SK-N-SH treated with all-trans-retinoic acid at 6 μM for 48 hours (cell line): ENCODE measurements around the gene SLC12A7.

Source experiments
- ATAC-seq: fragments of 200-7000 bp; cut with Tn5 transposase; 3 replicates; pipeline ENCODE4 v1.9.1; 2020; ENCODE audit warnings: mild to moderate bottlenecking, moderate library complexity
- ARNTL ChIP-seq: fragments of 450-650 bp; formaldehyde crosslinking; IDR thresholded peaks from 2 replicates; pipeline ENCODE4 v1.5.0; 2020; ENCODE audit warnings: low read depth, mild to moderate bottlenecking, moderate library complexity, borderline replicate concordance
- BACH2 ChIP-seq: fragments of 250-450 bp; sonication (Bioruptor Pico); IDR thresholded peaks from 2 replicates; pipeline ENCODE4 v1.9.0; 2021; ENCODE audit warnings: mild to moderate bottlenecking, borderline replicate concordance
- CREB5 ChIP-seq: fragments of 250-450 bp; sonication (Bioruptor Pico); IDR thresholded peaks from 2 replicates; pipeline ENCODE4 v1.5.1; 2020; ENCODE audit warnings: low read depth, mild to moderate bottlenecking, moderate library complexity
- CSRNP3 ChIP-seq: fragments of 250-450 bp; sonication (Bioruptor Pico); IDR thresholded peaks from 2 replicates; pipeline ENCODE4 v1.5.1; 2021; ENCODE audit warnings: mild to moderate bottlenecking, moderate library complexity
- ESRRG ChIP-seq: fragments of 250-450 bp; sonication (Bioruptor Pico); IDR thresholded peaks from 2 replicates; pipeline ENCODE4 v1.6.1; 2021; ENCODE audit warnings: mild to moderate bottlenecking
- GLIS3 ChIP-seq: fragments of 250-450 bp; sonication (Bioruptor Pico); IDR thresholded peaks from 2 replicates; pipeline ENCODE4 v1.5.0; 2020; ENCODE audit warnings: mild to moderate bottlenecking, moderate library complexity
- ISL1 ChIP-seq: fragments of 250-450 bp; sonication (Bioruptor Pico); IDR thresholded peaks from 2 replicates; pipeline ENCODE4 v2.1.2; 2022; ENCODE audit warnings: mild to moderate bottlenecking, moderate library complexity
- POU6F1 ChIP-seq: fragments of 250-450 bp; sonication (Bioruptor Pico); IDR thresholded peaks from 2 replicates; pipeline ENCODE4 v1.8.0; 2021; ENCODE audit warnings: low read depth, mild to moderate bottlenecking, moderate library complexity, borderline replicate concordance
- PPARA ChIP-seq: fragments of 250-450 bp; sonication (Bioruptor Pico); IDR thresholded peaks from 2 replicates; pipeline ENCODE4 v1.5.0; 2020; ENCODE audit warnings: mild to moderate bottlenecking, borderline replicate concordance
- RARB ChIP-seq: fragments of 250-450 bp; sonication (Bioruptor Pico); IDR thresholded peaks from 2 replicates; pipeline ENCODE4 v1.8.0; 2021; ENCODE audit warnings: mild to moderate bottlenecking, moderate library complexity
- SNAI2 ChIP-seq: fragments of 250-450 bp; sonication (Bioruptor Pico); IDR thresholded peaks from 2 replicates; pipeline ENCODE4 v1.5.0; 2020; ENCODE audit warnings: mild to moderate bottlenecking, moderate library complexity
- TCF4 ChIP-seq: fragments of 250-450 bp; sonication (Bioruptor Pico); IDR thresholded peaks from 2 replicates; pipeline ENCODE4 v1.8.0; 2021; ENCODE audit warnings: mild to moderate bottlenecking, moderate library complexity, borderline replicate concordance
- TSHZ2 ChIP-seq: fragments of 250-450 bp; sonication (Bioruptor Pico); IDR thresholded peaks from 2 replicates; pipeline ENCODE4 v1.5.0; 2020; ENCODE audit warnings: mild to moderate bottlenecking, moderate library complexity
- ZC3H10 ChIP-seq: fragments of 250-450 bp; sonication (Bioruptor Pico); IDR thresholded peaks from 2 replicates; pipeline ENCODE4 v1.5.1; 2021; ENCODE audit warnings: mild to moderate bottlenecking, moderate library complexity
- ZFP3 ChIP-seq: fragments of 250-450 bp; sonication (Bioruptor Pico); IDR thresholded peaks from 2 replicates; pipeline ENCODE4 v1.5.0; 2020; ENCODE audit warnings: mild to moderate bottlenecking, moderate library complexity
- ZFP30 ChIP-seq: fragments of 450-650 bp; formaldehyde crosslinking; IDR thresholded peaks from 2 replicates; pipeline ENCODE4 v1.5.0; 2022; ENCODE audit warnings: mild to moderate bottlenecking, moderate library complexity
- ZNF565 ChIP-seq: fragments of 450-650 bp; formaldehyde crosslinking; conservative IDR thresholded peaks from 2 replicates; pipeline ENCODE4 v1.5.0; 2020; ENCODE audit warnings: low read depth, mild to moderate bottlenecking, moderate library complexity
- ZNF70 ChIP-seq: fragments of 450-650 bp; formaldehyde crosslinking; IDR thresholded peaks from 2 replicates; pipeline ENCODE4 v1.5.0; 2020; ENCODE audit warnings: mild to moderate bottlenecking, moderate library complexity
- ZNF8 ChIP-seq: fragments of 450-650 bp; formaldehyde crosslinking; IDR thresholded peaks from 2 replicates; pipeline ENCODE4 v1.5.0; 2020; ENCODE audit warnings: mild to moderate bottlenecking, moderate library complexity

Gene SLC12A7

GRCh38 chr5:1087428-1087827 lies 24.4 kb downstream of the SLC12A7 start:
- ATAC-seq, result no peak
- TF ChIP-seq ARNTL (CRISPR knock-in tag) (no peak), ZNF70 (CRISPR knock-in tag) (no peak), CSRNP3 (CRISPR knock-in tag) (no peak), GLIS3 (CRISPR knock-in tag) (no peak), ZNF8 (no peak), SNAI2 (CRISPR knock-in tag) (no peak), POU6F1 (CRISPR knock-in tag) (no peak), TCF4 (no peak), CREB5 (no peak), ESRRG (no peak), BACH2 (CRISPR knock-in tag) (no peak), RARB (CRISPR knock-in tag) (no peak), ISL1 (no peak), ZNF565 (CRISPR knock-in tag) (no peak), ZFP3 (CRISPR knock-in tag) (no peak)

GRCh38 chr5:1086871-1087270 lies 25.0 kb downstream of the SLC12A7 start:
- TF ChIP-seq ARNTL (CRISPR knock-in tag), result no peak
- TF ChIP-seq ZNF565 (CRISPR knock-in tag), result no peak

GRCh38 chr5:1086137-1086536 lies 25.7 kb downstream of the SLC12A7 start:
- TF ChIP-seq ZNF565 (CRISPR knock-in tag) (no peak), CSRNP3 (CRISPR knock-in tag) (no peak), POU6F1 (CRISPR knock-in tag) (no peak), SNAI2 (CRISPR knock-in tag) (no peak)
- ATAC-seq, result no peak

More at GRCh38 chr5:1086871-1087270, 25.0 kb downstream of the SLC12A7 start:
- no peak for ATAC-seq

GRCh38 chr5:1085391-1085790 lies 26.5 kb downstream of the SLC12A7 start:
- ATAC-seq, result no peak
- TF ChIP-seq TSHZ2 (CRISPR knock-in tag) (no peak), ZNF8 (no peak), ZC3H10 (CRISPR knock-in tag) (no peak), ISL1 (no peak), ZFP30 (no peak), ESRRG (no peak), SNAI2 (CRISPR knock-in tag) (no peak), CSRNP3 (CRISPR knock-in tag) (no peak), PPARA (no peak), ZNF70 (CRISPR knock-in tag) (no peak), ZFP3 (CRISPR knock-in tag) (no peak)
